GM18867 (cell line): ENCODE measurements around the gene ALKAL2.
A peak's percentile ranks its signal among the peaks of the same experiment; 100 is the strongest.
"Not testable (repeated sequence)": the region's sequence is repeated elsewhere in the genome, so short reads cannot be mapped to it uniquely, and the experiment has no call there.

Experiments
- ATAC-seq: cut with Tn5 transposase; IDR thresholded peaks from one replicate; pipeline ENCODE4 v1.9.1; 2021; ENCODE audit warnings: mild to moderate bottlenecking, moderate library complexity; ENCODE audit not compliant: unreplicated experiment

ALKAL2 gene

DNA sequence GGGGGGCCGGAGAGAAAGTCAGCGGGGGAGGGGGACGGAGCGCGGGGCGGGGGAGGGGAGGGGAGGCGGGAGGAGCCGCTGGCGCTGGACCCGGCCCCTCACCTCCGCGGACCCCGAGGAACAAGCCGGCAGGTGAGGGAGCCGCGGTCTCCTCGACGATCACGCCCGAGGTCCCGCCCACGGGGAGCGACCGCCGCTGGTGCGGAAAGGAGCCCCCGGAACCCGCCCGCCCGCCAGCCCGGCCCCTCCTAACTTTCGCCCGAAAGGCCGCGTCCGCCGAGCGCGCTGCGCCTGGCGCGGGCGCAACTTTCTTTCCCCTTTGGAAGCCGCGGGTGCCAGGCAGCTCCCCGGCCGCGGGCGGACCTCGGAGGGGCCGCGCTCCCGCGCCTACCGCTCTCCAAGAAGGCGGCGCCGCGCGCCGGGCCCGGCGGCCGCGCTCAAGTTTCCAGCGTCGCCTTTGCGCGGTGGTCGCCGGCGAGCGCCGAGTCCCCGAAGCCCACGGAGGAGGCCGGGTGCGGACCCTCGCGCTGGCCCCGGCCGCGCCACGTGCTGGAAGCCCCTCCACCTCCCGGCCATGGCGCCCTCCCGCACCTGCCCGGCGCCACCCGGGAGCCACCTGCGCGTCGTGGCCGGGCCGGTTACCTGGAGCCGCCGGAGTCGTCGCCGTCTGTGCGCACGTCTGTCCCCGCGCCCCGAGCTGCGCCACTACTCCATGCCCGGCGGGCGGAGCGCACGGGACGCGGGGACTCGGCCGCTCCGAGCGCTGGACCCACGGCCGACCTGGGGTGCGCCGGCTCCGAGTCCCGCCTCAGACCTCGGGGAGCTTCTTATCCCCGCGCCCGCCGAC, at the start of gene ALKAL2:
Gene ALKAL2 (minus strand): TSS at position 181 of the 847 bp plus-strand sequence. CDS start 256 bp downstream, outside the sequence.
- no peak for ATAC-seq

DNA sequence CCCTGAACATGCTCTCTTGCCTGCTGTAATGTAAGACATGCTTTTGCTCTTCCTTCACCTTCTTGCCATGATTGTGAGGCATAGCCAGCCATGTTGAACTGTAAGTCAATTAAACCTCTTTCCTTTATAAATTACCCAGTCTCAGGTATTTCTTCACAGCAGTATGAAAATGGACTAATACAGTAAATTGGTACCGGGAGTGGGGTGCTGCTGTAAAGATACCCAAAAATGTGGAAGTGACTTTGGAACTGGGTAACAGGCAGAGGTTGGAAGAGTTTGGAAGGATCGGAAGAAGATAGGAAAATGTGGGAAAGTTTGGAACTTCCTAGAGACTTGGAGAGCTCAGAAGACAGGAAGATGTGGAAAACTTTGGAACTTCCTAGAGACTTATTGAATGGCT, 49.1 kb upstream of the ALKAL2 start:
- ATAC-seq = not testable (repeated sequence)

- no peak for ATAC-seq
Observed at GRCh38 chr2:336360-336759, 48.5 kb upstream of the ALKAL2 start.

DNA sequence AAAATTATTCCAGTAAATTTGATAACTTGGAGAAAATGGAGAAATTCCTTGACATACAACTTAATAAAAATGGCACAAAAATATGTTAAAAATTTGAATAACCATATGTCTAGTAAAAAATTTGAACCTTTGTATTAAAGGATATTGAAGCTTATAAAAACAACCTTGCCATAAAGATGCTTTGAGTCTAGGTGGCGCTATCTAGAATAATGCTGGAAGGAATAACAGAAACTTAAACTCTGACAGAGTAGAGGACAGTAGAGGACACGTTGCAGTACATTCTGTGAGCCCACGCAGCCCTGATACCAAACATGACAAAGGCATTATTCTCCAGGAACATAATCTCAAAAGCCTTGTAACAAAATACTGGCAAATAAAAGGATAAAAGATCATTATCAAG, 44.7 kb upstream of the ALKAL2 start:
- ATAC-seq = no peak

- ATAC-seq = no peak
Observed at GRCh38 chr2:328761-329160, 40.9 kb upstream of the ALKAL2 start.

- no peak for ATAC-seq
Observed at GRCh38 chr2:323035-323434, 35.1 kb upstream of the ALKAL2 start.

GRCh38 chr2:322326-322725, 34.4 kb upstream of the ALKAL2 start:
- ATAC-seq = no peak

GRCh38 chr2:320561-320960, 32.7 kb upstream of the ALKAL2 start:
- ATAC-seq = no peak

- ATAC-seq = no peak
Observed at GRCh38 chr2:319059-319600, 31.2 kb upstream of the ALKAL2 start.

GRCh38 chr2:317501-318424, 29.9 kb upstream of the ALKAL2 start:
- ATAC-seq = peak; percentile 66

DNA sequence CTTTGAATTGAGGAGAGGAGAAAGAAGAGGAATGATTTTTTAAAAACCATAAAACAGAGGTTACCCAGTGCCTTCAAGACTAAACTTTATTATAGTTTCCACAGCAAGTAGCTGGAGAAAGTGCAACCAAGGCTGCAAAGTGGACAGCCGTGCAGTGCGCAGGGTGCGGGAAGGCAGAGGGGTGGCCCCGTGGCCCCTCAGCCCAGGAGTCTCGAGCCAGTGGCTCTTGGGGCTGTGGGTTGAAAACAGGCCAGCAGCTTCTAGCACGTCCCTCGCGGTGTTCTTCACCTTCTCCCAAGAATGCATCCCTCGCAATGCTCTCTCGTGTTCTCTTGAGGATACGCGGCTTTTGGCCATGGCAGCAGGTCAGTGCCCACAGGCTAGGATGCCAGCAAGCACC, 28.5 kb upstream of the ALKAL2 start:
- ATAC-seq = no peak

DNA sequence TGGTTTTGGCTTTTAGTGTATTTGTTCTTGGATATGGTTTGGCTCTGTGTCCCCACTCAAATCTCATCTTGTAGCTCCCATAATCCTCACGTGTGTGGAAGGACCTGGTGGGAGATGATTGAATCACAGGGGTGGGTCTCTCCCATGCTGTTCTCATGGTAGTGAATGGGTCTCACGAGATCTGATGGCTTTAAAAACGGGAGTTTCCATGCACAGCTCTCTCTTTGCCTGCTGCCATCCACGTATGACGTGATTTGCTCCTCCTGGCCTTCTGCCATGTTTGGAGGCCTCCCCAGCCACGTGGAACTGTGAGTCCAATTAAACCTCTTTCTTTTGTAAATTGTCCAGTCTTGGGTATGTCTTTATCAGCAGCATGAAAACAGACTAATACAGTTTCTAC, 28.0 kb upstream of the ALKAL2 start:
- ATAC-seq = not testable (repeated sequence)

DNA sequence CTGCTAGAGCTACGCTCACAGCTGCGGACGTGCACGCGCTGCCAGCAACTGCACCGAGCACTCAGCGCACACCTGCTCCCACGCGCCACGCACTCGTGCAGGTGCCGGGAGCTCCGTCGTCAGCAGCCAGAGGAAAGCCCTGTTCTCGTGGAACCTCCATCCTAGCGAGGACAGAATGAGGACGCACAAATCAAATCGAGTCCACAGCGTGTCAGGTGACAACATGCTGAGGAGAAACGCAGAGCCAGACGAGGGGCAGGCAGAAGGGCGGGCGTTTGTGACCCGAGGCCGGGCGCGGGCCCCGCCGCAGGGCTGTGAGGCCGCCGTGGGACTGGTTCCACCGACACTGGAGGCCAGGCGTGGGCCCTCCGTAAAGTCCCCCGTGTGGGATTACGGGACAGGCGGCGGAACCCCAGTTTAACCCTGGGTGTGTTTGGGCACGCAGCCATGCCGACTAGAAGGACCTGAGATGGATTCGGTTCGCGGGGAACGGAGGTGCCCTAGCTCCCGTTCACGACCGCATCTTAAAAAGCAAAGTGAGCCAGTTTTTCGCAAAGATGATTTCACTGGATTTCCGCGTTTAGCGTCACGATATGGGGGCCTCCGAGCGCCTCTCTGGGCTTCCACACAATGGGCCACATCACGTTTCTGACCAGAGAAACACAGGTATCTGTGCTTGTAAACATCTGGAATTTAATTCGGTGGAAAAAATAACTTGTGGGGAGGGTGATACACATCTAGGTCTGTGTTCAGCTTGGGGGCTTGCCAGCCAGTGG, 26.9 kb upstream of the ALKAL2 start:
- ATAC-seq = no peak

DNA sequence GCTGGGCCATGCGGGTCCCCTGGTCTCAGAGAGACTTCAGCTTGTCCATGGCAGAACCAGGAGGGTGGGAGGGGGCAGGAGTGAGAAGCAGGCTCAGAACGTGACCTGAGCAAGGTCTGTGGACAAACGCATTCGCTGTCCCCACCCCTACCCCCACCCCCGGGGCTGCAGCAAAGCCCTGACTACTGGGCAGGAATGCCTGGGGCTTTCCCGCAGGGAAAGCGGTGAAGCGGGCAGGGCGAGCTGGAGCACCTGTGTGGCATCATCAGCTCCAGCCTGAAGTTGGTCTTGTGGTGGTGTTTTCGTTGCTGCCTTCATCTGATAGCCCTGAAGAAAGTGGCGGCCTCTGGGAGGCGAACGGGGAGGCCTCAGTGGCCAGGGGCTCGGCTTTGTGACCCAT, 26.1 kb upstream of the ALKAL2 start:
- ATAC-seq = no peak

DNA sequence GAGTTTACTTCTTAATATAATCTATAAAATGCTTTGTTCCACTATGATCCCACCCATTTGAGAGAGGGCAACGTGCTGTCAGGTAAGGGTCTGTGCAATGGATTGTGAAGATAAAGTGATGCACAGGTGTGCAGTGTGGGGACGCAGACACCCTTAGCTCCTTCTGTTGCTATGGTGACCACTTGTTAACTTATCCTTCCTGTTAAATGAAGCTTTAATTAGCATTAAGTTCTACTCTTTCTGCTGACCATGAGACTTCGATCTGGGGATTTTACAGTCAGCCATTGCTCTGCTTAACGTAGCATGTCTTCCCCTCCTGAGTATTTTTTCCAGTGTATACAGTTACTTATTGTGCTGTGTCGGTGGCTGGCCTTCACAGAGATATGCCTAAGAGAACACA, 23.1 kb upstream of the ALKAL2 start:
- ATAC-seq = no peak

DNA sequence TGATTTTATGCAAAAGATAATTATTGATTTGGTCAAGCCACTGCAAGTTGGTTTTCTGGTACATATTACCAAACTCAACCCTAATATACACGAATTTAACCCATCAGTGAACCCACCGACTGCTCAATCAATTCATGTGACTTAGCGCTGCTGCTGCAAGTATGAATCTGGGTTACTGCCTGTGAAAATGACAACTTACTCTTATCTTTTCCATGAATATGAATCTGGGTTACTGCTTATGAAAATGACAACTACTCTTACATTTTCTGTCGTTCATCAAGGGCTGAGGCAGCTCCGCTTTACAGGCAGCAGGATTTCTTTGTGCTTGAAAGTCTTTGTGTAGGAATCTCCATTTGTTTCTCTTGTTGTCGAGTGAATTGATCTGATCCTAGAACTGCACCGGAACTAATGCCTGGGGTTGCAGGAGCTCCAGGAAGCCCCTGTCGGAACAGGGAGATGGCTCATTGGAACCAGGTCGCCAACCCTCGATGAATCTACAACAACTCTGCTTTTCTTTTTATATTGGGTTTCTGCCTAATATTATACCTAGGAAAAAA, 22.1 kb upstream of the ALKAL2 start:
- ATAC-seq = no peak

- ATAC-seq = no peak
Observed at GRCh38 chr2:309148-309953, 21.5 kb upstream of the ALKAL2 start.

DNA sequence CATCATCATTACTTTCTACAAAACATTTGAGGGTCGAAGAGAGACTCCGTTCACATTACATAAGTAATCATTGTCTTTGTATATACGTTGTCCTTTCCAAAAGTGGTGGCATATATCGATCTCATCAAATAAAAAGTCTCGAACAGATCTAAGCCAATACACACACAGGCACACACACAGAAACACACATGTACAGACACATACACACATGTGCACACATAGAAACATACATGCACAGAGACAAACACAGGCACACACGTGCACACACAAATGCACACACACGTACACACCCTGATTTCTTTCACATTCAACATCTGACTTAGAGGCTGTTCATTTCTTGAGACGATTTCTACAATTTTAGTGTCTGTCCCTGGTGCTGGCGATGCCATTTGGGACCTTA, 17.5 kb upstream of the ALKAL2 start:
- no peak for ATAC-seq

DNA sequence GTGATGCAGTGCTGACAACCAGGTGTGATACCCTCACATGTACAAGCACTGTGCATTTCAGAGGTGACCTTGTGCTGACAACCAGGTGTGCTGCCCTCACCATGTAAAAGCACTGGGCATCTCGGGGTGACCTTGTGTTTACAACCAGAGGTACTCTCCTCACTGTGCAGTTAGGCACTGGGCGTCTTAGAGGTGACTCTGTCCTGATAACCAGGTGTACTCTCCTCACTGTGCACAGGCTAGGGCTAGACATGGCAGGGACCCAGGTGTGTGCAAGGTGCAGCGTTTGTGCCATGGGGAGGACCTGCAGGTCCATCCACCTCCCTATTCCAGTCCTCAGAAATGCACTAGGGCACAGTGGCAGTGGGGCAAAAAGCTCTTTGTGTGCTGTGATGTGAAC, 8.5 kb upstream of the ALKAL2 start:
- no peak for ATAC-seq

DNA sequence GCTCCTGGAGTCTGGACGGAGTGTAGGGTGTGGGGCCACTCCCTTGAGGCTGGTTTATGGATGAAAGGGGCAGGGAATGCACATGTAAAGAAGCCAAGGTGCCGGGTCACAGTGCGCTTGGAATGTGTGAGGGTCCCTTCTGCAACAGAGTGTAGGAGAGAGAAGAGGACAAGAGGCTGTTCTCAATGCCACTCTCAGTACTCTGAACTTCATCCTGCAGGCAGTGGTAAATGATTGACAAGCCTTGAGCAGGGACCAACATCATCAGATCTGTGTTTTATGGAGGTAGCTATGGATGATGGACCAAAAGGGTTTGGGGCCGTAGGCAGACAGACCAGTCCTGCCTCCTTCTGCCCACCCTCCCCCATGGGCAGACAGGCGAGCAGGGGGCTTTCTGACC, 7.2 kb upstream of the ALKAL2 start:
- ATAC-seq = no peak
